Muscle of leg (tissue), 11 donors: Measurements from ENCODE around the gene NCF1. TPM values are rescaled to one million over a fixed set of nuclear protein-coding genes. Genes with fewer than 3 reads are reported as not detected.
"Not testable (repeated sequence)": the region's sequence is repeated elsewhere in the genome, so short reads cannot be mapped to it uniquely, and the experiment has no call there.

Experiments used
- DNase-seq: peaks from one replicate; pipeline ENCODE4 v3.0.0; 2013
- H3K27ac ChIP-seq: one replicate; pipeline ENCODE4 v1.5.1; 2013; ENCODE audit warnings: mild to moderate bottlenecking, low read length, control low read depth
- H3K27me3 ChIP-seq: one replicate; pipeline ENCODE4 v1.6.1; 2013; ENCODE audit warnings: low read length; ENCODE audit not compliant: control insufficient read depth, insufficient read depth
- H3K36me3 ChIP-seq: one replicate; pipeline ENCODE4 v1.6.1; 2013; ENCODE audit warnings: low read length; ENCODE audit not compliant: control insufficient read depth, insufficient read depth
- H3K4me1 ChIP-seq: one replicate; pipeline ENCODE4 v1.6.1; 2013; ENCODE audit warnings: low read length; ENCODE audit not compliant: control insufficient read depth, insufficient read depth
- H3K4me3 ChIP-seq: one replicate; pipeline ENCODE4 v1.5.1; 2013; ENCODE audit warnings: low read length, control low read depth
- H3K9me3 ChIP-seq: replicated peaks from 2 replicates; pipeline ENCODE4 v1.6.1; 2013; ENCODE audit warnings: low read depth, low read length; ENCODE audit not compliant: control insufficient read depth
- WGBS: methylation state at CpG from one replicate; pipeline ENCODE4 v1.1.5; 2013; ENCODE audit warnings: missing lambda C conversion rate; ENCODE audit not compliant: insufficient coverage; 5-methylcytosine and 5-hydroxymethylcytosine counted together
- polyA plus RNA-seq, 8 donors: library from polyadenylated mRNA; unstranded; fragments of 120-200 nt; gene quantifications; one replicate each; pipeline versions ENCODE4 v1.2.1 to v1.2.3, GENCODE V29; 2013; ENCODE audit warnings: inconsistent platforms in 1 of 8, low replicate concordance in 1 of 8; ENCODE audit not compliant: insufficient read length in 8 of 8, insufficient read depth in 1 of 8
- total RNA-seq: library from RNA; stranded (reverse); fragments of 120-200 nt; gene quantifications from one replicate; pipeline ENCODE4 v1.2.4, GENCODE V29; 2013

The NCF1 gene
- total and polyA plus RNA-seq, 9 donors, result 0.66 to 3.4 (median 1.4) TPM

- not testable (repeated sequence) for DNase-seq, H3K27me3 ChIP-seq, H3K27ac ChIP-seq, H3K4me1 ChIP-seq, H3K36me3 ChIP-seq, H3K4me3 ChIP-seq, H3K9me3 ChIP-seq
- WGBS, result no CpG with 5 or more reads among the region's 7 CpGs
These were observed 15.5 kb upstream of the NCF1 start for GRCh38 chr7:74758268-74758667.

- not testable (repeated sequence) for DNase-seq, H3K4me1 ChIP-seq, H3K9me3 ChIP-seq, H3K27ac ChIP-seq, H3K27me3 ChIP-seq, H3K4me3 ChIP-seq, H3K36me3 ChIP-seq
- WGBS, result no CpG with 5 or more reads among the region's 3 CpGs
These were observed 14.8 kb upstream of the NCF1 start for GRCh38 chr7:74758982-74759381.

- no CpG with 5 or more reads among the region's 17 CpGs for WGBS
- H3K4me1 ChIP-seq, H3K36me3 ChIP-seq, H3K27ac ChIP-seq, H3K27me3 ChIP-seq, H3K9me3 ChIP-seq, DNase-seq, H3K4me3 ChIP-seq: not testable (repeated sequence)
These were observed 8.4 kb upstream of the NCF1 start for GRCh38 chr7:74765205-74765918.

- H3K27ac ChIP-seq, H3K4me1 ChIP-seq, H3K27me3 ChIP-seq, H3K36me3 ChIP-seq, DNase-seq, H3K9me3 ChIP-seq, H3K4me3 ChIP-seq: not testable (repeated sequence)
- no CpG with 5 or more reads among the region's 7 CpGs for WGBS
These were observed 7.3 kb upstream of the NCF1 start for GRCh38 chr7:74766509-74766908.

GRCh38 chr7:74766991-74767390 lies 6.8 kb upstream of the NCF1 start:
- DNase-seq, H3K4me1 ChIP-seq, H3K9me3 ChIP-seq, H3K4me3 ChIP-seq, H3K27ac ChIP-seq, H3K27me3 ChIP-seq, H3K36me3 ChIP-seq: not testable (repeated sequence)
- WGBS, result 32% methylated on average over 4 of the region's 10 CpGs

- DNase-seq, H3K36me3 ChIP-seq, H3K27me3 ChIP-seq, H3K27ac ChIP-seq, H3K4me1 ChIP-seq, H3K4me3 ChIP-seq, H3K9me3 ChIP-seq: not testable (repeated sequence)
- WGBS, result no CpG with 5 or more reads among the region's 7 CpGs
These were observed 3.7 kb upstream of the NCF1 start for GRCh38 chr7:74770062-74770461.

GRCh38 chr7:74772093-74772492 lies 1.7 kb upstream of the NCF1 start:
- H3K36me3 ChIP-seq, DNase-seq, H3K4me1 ChIP-seq, H3K27me3 ChIP-seq, H3K27ac ChIP-seq, H3K9me3 ChIP-seq, H3K4me3 ChIP-seq: not testable (repeated sequence)
- 93% methylated on average over 3 of the region's 6 CpGs for WGBS

GRCh38 chr7:74775111-74775510 lies 1.3 kb downstream of the NCF1 start:
- H3K4me1 ChIP-seq, H3K27me3 ChIP-seq, DNase-seq, H3K4me3 ChIP-seq, H3K36me3 ChIP-seq, H3K9me3 ChIP-seq, H3K27ac ChIP-seq: not testable (repeated sequence)
- no CpG with 5 or more reads among the region's 6 CpGs for WGBS

GRCh38 chr7:74779053-74779452 lies 5.2 kb downstream of the NCF1 start:
- not testable (repeated sequence) for H3K4me3 ChIP-seq, H3K27me3 ChIP-seq, H3K4me1 ChIP-seq, DNase-seq, H3K9me3 ChIP-seq, H3K36me3 ChIP-seq, H3K27ac ChIP-seq
- no CpG with 5 or more reads among the region's 17 CpGs for WGBS

GRCh38 chr7:74781746-74782145 lies 7.9 kb downstream of the NCF1 start:
- not testable (repeated sequence) for H3K27me3 ChIP-seq, H3K4me1 ChIP-seq, DNase-seq, H3K27ac ChIP-seq, H3K4me3 ChIP-seq, H3K36me3 ChIP-seq, H3K9me3 ChIP-seq
- no CpG with 5 or more reads among the region's 6 CpGs for WGBS

- H3K4me3 ChIP-seq, H3K27me3 ChIP-seq, H3K27ac ChIP-seq, DNase-seq, H3K4me1 ChIP-seq, H3K36me3 ChIP-seq, H3K9me3 ChIP-seq: not testable (repeated sequence)
- 100% methylated on average over 1 of the region's 5 CpGs for WGBS
These were observed 9.8 kb downstream of the NCF1 start for GRCh38 chr7:74783595-74783994.
